HL-60 (cell line): ENCODE results near the gene C2orf42.
"Not testable (repeated sequence)": the region's sequence is repeated elsewhere in the genome, so short reads cannot be mapped to it uniquely, and the experiment has no call there.

Source experiments
- DNase-seq, 2 experiments: peaks; one replicate each; pipeline ENCODE4 v3.0.0-alpha.2; 2010 to 2020; ENCODE audit warnings: low read depth in 1 of 2, low spot score in 1 of 2
- H3K27ac ChIP-seq: fragments of 250-450 bp; sonication (Bioruptor Pico); replicated peaks from 2 replicates; pipeline ENCODE4 v1.5.1; 2020; ENCODE audit warnings: mild to moderate bottlenecking, moderate library complexity
- H3K27me3 ChIP-seq: fragments of 250-450 bp; sonication (Bioruptor Pico); 2 replicates; pipeline ENCODE4 v1.5.1; 2021; ENCODE audit warnings: mild to moderate bottlenecking, moderate library complexity; ENCODE audit not compliant: insufficient read depth, poor library complexity, severe bottlenecking
- H3K4me3 ChIP-seq: replicated peaks from 2 replicates; pipeline ENCODE4 v1.5.1; 2011; ENCODE audit warnings: mild to moderate bottlenecking, control low read depth, low read length; ENCODE audit not compliant: insufficient read depth
- GABPA ChIP-seq: IDR thresholded peaks from 2 replicates; pipeline ENCODE4 v1.6.1; 2012; ENCODE audit warnings: low read depth
- POLR2AphosphoS5 ChIP-seq: IDR thresholded peaks from 2 replicates; pipeline ENCODE4 v1.6.1; 2012; ENCODE audit warnings: low read depth
- SPI1 ChIP-seq: IDR thresholded peaks from 2 replicates; pipeline ENCODE4 v1.6.1; 2012; ENCODE audit warnings: low read depth, mild to moderate bottlenecking, borderline replicate concordance
- TF ChIP-seq, protein P1 (sequence below): IDR thresholded peaks from one replicate; pipeline ENCODE4 v1.5.1; 2011; ENCODE audit warnings: low read length, control low read depth, inconsistent platforms; ENCODE audit not compliant: insufficient read depth
- TF ChIP-seq, protein P2 (sequence below): IDR thresholded peaks from 2 replicates; pipeline ENCODE4 v1.6.1; 2012; ENCODE audit warnings: low read depth; ENCODE audit not compliant: insufficient replicate concordance

C2orf42 gene

DNA sequence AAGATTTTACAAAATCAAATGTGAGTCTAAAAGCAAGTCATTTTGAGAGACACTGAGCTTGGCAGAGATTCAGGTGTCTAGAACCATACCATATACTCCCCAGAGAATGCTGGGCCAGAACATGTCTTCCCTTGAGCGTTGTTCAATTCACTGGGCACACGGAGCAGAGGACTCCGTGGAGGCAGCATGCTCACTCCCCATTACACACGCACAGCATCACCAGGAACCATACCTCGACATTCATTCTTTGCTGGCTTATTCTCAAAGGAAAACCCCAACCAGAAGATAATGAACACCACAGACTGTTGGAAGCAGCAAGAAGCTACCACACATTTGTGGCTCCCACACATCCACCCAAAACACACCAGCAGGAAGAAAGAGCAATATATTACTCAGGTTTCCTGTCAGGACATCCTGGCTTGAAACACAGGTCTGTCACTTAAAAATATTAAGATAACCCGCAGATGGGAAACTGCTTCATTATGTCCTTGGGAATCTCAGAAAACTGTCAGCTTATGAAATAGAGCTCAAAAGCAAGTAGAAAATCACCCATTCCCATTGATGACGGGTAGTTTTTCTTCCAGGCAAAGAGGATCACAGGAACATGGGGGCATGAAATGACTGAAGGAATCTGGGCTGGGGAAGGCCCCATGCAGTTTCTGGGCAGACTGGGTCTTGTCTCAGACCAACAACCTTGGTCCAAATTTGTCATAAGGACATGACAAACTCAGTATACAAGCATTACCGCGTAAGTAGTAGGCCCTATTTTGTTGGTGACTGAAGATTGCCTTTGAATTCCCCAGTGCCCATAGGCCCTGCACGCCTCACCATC, 57.1 kb downstream of the C2orf42 start:
- no peak for TF ChIP-seq POLR2AphosphoS5
- TF ChIP-seq, protein P1, sequence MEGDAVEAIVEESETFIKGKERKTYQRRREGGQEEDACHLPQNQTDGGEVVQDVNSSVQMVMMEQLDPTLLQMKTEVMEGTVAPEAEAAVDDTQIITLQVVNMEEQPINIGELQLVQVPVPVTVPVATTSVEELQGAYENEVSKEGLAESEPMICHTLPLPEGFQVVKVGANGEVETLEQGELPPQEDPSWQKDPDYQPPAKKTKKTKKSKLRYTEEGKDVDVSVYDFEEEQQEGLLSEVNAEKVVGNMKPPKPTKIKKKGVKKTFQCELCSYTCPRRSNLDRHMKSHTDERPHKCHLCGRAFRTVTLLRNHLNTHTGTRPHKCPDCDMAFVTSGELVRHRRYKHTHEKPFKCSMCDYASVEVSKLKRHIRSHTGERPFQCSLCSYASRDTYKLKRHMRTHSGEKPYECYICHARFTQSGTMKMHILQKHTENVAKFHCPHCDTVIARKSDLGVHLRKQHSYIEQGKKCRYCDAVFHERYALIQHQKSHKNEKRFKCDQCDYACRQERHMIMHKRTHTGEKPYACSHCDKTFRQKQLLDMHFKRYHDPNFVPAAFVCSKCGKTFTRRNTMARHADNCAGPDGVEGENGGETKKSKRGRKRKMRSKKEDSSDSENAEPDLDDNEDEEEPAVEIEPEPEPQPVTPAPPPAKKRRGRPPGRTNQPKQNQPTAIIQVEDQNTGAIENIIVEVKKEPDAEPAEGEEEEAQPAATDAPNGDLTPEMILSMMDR, result no peak
- TF ChIP-seq, protein P2, sequence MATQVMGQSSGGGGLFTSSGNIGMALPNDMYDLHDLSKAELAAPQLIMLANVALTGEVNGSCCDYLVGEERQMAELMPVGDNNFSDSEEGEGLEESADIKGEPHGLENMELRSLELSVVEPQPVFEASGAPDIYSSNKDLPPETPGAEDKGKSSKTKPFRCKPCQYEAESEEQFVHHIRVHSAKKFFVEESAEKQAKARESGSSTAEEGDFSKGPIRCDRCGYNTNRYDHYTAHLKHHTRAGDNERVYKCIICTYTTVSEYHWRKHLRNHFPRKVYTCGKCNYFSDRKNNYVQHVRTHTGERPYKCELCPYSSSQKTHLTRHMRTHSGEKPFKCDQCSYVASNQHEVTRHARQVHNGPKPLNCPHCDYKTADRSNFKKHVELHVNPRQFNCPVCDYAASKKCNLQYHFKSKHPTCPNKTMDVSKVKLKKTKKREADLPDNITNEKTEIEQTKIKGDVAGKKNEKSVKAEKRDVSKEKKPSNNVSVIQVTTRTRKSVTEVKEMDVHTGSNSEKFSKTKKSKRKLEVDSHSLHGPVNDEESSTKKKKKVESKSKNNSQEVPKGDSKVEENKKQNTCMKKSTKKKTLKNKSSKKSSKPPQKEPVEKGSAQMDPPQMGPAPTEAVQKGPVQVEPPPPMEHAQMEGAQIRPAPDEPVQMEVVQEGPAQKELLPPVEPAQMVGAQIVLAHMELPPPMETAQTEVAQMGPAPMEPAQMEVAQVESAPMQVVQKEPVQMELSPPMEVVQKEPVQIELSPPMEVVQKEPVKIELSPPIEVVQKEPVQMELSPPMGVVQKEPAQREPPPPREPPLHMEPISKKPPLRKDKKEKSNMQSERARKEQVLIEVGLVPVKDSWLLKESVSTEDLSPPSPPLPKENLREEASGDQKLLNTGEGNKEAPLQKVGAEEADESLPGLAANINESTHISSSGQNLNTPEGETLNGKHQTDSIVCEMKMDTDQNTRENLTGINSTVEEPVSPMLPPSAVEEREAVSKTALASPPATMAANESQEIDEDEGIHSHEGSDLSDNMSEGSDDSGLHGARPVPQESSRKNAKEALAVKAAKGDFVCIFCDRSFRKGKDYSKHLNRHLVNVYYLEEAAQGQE, result no peak
- TF ChIP-seq SPI1, result no peak
- TF ChIP-seq GABPA, result no peak
- H3K27me3 ChIP-seq, result no peaks in the 10 kb centered on the region
- no peak overlapping the region for H3K4me3 ChIP-seq
- no peak for DNase-seq
- no peak overlapping the region; the same call in 1 of the 2 replicates for H3K27ac ChIP-seq

DNA sequence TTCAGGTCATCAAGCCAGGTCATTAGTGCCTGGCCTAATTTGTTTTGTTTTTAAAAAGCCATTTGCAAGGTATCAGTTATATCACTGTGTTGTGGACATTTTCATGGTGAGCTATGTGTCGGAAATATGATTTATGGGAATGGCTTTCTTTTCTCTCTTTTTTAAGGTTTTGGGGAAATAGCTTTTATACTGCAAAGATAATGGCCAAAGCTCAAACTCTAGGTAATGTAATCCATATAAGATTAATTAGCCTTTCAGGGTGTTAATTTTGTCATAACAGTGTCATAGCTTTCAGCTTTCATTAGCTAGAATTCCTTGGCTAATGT, 57.7 kb downstream of the C2orf42 start:
- TF ChIP-seq GABPA (no peak), POLR2AphosphoS5 (no peak), SPI1 (no peak)
- TF ChIP-seq, protein P1, result no peak
- TF ChIP-seq, protein P2, result no peak
- H3K27ac ChIP-seq, result peak overlapping the region; percentile 83
- DNase-seq, result no peak
- H3K4me3 ChIP-seq, result no peak overlapping the region
- no peaks in the 10 kb centered on the region for H3K27me3 ChIP-seq

DNA sequence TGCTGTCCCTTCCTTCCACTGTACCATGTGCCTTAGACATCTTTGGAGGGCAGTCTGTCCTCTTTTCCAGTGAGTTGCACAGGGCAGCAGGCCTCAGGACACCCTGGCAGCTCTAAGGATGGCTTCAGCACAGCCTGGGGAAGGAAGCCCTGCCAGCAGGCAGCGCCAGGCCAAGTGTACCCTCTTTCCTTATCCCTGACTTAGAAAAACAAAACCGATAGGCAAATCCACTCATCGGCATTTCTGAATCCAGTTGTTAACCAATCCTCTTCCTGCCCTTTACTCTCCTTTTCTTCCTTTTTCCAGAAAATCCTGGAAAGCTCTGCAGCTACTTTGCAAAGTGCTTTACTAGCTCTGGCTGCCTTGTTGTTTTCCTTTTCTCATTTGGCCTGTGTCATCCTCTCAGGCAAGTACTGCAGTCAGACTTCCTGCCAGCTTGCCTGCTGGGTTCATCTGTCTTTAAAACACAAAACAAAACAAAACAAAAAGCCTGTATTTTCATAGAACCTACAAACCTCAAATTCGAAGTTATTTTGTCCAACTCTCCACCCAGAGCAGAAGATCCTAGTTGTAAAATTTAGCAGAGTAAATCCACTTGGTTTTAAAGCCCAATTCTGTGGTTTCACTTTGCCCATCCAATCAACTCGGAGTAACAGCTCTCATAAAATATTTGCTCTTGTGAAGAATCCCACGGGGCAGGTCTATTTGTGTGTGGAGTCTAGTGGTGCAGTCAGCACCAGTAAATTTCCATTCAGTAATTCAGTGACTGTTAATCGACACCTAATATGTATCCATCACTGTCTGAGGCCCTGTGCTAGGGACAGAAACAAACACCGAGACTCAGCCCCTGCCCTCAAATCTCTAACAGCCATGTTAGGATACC, 58.3 kb downstream of the C2orf42 start:
- H3K27me3 ChIP-seq, result no peaks in the 10 kb centered on the region
- peak overlapping the region; percentile 83 for H3K27ac ChIP-seq
- H3K4me3 ChIP-seq, result no peak overlapping the region
- DNase-seq, result peak in 1 of 2 experiments; percentile 57
- TF ChIP-seq POLR2AphosphoS5 (peak; percentile 46; the same call in 1 of the 2 replicates), SPI1 (no peak)
- TF ChIP-seq, protein P2, result peak; percentile 55

DNA sequence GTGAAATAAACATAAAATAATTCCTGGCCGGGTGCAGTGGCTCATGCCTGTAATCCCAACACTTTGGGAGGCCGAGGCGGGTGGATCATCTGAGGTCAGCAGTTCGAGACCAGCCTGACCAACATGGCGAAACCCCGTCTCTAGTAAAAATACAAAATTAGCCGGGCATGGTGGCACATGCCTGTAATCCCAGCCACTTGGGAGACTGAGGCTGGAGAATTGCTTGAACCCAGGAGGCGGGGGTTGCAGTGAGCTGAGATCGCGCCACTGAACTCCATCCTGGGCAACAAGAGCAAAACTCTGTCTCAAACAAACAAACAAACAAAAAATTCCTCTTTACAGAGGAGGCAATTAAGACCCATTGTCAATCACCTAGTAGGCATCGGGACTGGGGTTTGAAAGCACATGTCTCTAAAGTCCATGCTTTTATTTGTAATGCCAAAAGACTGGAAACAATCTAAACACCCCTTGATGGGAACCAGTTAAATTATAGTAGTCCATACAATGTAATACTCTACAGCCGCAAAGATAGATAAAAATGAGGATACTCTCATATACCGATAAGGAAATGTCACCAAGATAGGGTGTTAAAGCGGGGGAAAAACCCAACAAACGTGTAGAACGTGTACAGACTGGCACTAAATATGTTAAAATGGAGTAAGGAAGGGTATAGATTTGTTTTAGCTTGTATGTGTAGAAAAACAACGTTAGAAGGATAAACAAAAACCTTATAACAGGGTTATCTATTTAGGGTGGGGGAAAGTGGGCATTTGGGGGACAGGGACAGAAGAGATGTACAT, 59.3 kb downstream of the C2orf42 start:
- not testable (repeated sequence) for H3K27me3 ChIP-seq, H3K4me3 ChIP-seq, DNase-seq
- H3K27ac ChIP-seq, result peak overlapping the region; percentile 83
